Stimulated activated CD4-positive, alpha-beta T cell treated with anti-CD3 and anti-CD28 coated beads, Interleukin-4, amount 100 ng/mL, for 4 hours (primary cell): ENCODE results near the gene ERC1.
"Not testable (repeated sequence)": the region's sequence is repeated elsewhere in the genome, so short reads cannot be mapped to it uniquely, and the experiment has no call there.

Experiments used
- DNase-seq, 2 experiments: peaks; one replicate each; pipeline ENCODE4 v3.0.0-alpha.2; 2020

The ERC1 gene

DNA sequence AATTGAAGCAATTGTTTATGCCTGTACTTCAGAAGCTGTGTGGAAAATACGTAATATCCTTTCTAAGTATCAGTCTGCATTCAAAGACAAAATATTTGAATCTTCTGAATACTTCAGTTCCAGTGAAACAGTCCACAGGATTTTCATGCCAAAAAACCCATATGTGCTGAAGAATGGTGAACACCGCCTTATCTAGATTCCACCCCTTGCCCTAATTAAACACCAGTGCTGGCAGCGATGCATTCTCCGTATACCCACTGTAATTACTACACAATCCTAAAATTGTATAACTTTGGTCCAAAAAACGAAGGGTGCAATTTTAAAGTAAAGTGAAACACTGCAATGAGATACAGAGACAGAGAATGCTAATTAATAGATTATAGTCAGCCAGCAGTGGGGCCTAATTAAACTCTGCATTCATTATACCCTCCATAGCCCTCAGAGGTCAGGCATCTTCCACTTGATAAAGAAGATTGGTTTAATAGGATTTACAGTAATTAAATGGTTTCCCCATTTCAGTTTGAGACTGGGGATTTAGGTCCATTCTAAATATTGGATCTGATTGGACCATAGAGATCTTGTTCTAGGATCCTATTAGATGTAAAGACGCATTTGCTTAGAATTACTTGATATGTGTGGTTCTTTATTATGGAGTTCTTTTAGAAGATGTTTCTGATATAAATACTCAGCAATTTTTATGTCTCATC lies 43.9 kb downstream of the ERC1 start:
- no peak for DNase-seq

DNA sequence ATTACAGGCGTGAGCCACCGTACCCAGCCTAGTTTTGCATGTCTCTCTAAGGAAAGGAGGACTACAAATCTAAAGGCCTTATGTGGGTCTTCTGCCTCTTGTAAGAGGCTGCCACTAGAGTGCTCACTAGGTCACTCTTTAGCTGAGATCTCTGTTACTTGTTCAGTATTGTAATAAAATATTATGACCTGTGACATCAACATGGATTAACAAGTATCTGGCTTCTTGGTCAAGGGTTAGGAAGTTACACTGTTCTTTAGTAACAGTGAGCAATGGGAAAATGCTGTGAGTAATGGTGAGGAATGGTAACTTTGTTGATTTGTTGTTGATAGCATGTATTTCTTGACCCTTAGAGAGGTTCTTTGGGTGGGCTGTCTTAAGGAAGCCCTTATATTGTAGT lies 50.5 kb downstream of the ERC1 start:
- no peak for DNase-seq

- no peak for DNase-seq
These were observed 53.2 kb downstream of the ERC1 start for GRCh38 chr12:1044199-1044598.

GRCh38 chr12:1044696-1045095 lies 53.7 kb downstream of the ERC1 start:
- DNase-seq: no peak

DNA sequence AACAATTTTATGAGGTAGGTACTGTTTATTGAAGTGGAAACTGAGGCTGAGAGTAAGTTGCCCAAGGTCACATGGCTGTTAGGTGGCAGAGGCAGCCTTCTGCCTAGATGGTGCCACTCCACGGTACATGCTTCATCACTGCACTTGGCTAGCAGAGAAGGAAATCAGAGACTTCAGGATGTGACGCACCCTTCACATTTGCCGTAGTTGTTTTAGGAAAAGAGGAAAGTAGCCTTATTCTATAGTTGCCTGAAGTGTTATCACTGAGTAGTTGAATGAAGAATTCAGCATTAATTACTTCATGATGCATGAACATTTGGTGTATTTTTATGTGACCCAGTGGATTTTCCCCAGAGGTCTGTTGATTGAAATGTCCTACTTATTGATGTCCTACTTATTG lies 55.7 kb downstream of the ERC1 start:
- no peak for DNase-seq

DNA sequence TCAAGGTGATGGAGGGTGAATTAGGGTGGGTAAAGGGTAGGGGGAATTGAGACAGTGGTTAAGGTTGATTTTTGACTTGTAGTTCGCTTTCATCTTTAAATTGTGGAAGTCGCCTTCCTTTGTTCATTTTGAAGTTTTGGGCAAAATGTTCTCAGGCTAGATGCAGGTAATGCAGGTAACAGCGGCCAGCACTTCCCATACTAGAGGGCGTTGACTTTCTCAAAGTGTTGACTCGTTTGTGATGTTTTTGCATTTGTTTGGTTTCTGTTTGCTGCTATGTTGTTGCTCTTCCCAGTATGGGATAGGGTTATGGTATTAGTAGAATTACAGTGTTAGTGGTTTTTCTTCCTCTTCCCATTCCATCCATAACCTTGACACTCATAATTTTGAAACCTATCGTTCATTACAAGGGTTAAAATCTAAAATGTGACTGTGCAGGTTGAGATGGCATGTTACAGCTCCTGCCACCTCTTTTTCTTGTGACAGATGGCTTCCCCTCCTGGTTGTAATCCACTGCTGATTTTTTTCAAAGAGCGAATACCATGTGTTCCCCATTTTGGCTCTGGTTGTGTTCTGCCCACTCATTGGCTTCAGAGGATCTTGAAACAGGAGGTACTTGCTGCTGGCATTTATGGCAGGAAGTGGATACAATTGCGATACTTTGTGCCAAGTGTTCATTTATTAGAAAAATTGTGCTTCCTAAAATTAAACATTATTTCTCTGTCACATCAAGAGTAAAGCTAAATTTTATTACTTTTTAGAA lies 57.1 kb downstream of the ERC1 start:
- no peak for DNase-seq

DNA sequence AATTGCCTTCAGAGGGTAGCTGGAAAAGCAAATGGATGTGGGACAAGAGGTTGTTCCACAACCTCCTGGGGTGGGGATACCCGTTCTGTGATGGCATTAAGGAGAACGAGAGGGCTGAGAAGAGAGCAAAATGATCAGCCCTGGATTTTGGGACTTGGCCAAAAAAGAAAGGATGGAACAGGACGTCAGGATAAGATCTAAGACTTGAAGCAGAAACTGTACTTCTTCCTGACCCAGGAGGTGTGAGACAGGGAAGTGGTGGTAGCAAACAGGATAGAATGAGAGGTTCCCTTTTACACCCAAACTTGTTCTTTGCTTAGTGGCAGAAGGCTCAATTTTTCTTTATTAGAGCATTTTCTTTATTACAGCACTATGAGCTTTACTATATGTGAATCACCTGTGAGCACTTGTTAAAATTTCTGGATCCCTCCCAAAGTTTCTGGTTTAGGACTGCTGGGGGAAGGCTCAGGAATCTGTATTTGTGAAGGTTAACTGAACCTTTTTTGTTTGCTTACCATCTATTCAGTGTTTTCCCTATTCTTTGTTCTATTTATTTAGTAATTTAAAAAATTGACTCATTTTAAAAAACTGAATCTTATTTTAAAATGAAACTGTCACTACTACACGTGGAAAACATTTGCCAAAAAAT lies 59.2 kb downstream of the ERC1 start:
- no peak for DNase-seq

GRCh38 chr12:1051672-1052071 lies 60.6 kb downstream of the ERC1 start:
- DNase-seq: not testable (repeated sequence)

- DNase-seq: no peak
These were observed 62.7 kb downstream of the ERC1 start for GRCh38 chr12:1053690-1054089.

DNA sequence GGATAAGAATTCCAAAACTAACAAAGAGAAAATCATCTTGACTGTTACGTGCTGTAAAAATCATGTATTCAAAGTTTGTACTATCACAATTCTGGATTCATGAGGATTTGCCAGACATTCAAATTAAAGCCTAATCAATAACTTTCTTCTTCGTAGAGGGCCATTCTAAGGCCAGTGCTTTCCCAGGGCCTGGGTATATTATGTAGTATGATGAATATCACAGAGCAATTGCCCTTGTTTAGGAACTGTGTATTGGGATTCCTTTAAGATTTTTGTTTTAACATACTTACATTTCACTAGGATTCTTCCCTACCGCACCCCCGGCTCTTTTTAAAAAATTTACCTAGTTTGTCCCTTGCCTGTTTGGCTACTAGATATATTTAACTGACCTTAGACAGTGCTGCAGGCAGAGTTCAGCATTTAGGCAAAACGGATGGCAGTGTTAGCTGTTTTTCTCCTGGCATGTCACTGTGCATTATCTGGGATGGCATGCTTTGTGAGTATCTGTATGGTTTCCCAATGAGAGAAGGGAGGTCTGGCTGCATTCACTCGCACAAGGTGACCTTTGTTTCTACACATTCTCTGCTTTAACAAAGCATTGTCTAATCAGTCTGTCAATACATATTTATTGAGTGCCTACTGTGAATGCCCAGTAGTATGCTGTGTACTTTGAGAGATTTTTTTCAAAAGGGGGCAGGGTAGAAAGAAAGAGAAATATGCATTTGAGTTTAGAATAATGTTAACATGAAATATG lies 63.3 kb downstream of the ERC1 start:
- no peak for DNase-seq

- no peak for DNase-seq
These were observed 65.4 kb downstream of the ERC1 start for GRCh38 chr12:1056390-1056789.

DNA sequence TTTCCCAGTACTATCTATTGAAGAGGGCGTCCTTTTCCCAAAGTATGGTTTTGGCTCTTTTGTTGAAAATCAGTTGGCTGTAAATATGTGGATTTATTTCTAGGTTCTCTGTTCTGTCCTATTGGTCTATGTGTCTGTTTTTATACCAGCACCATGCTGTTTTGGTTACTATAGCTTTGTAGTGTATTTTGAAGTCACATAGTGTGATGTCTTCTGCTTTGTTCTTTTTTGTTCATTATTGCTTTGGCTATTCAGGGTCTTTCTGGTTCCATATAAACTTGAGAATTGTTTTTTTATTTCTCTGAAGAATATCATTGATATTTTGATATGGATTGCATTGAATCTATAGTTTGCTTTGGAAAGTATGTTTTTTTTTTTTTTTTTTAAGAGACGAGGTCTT lies 67.4 kb downstream of the ERC1 start:
- DNase-seq: no peak

DNA sequence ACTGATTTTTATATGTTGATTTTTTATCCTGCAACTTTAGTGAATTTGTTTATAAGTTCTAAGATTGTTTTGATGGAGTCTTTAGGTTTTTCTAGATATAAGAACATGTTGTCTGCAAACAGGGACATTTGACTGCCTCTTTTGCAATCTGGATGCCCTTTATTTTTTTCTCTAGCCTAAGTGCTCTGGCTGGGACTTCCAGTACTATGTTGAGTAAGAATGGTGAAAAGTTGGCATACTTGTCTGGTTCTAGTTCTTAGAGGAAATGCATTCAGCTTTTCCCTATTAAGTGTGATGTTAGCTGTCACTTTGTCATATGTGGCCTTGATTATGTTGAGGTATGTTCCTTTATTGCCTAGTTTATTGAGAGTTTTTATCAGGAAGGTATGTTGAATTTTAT lies 68.1 kb downstream of the ERC1 start:
- DNase-seq: no peak

- DNase-seq: no peak
These were observed 72.8 kb downstream of the ERC1 start for GRCh38 chr12:1063852-1064251.

- DNase-seq: no peak
These were observed 73.3 kb downstream of the ERC1 start for GRCh38 chr12:1064317-1064716.

DNA sequence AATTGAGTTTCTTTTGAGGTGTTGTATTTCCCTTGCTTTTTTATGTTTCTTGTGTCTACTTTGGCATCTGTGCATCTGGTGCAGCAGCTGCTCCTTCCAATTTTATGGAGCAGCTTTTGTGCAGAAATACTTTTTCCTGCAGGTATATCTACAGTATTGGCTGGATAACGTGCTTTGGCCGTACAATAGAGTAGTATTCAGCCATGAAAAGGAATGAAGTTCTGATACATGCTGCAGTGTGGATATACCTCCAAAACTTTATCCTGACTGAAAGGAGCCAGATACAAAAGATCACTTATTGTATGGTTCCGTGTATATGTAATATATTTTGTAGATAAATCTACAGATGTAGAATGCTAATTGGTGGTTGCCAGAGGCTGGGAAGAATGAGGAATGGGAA lies 74.6 kb downstream of the ERC1 start:
- no peak for DNase-seq

- no peak for DNase-seq
These were observed 78.8 kb downstream of the ERC1 start for GRCh38 chr12:1069846-1070245.

GRCh38 chr12:1071182-1071581 lies 80.2 kb downstream of the ERC1 start:
- no peak for DNase-seq

DNA sequence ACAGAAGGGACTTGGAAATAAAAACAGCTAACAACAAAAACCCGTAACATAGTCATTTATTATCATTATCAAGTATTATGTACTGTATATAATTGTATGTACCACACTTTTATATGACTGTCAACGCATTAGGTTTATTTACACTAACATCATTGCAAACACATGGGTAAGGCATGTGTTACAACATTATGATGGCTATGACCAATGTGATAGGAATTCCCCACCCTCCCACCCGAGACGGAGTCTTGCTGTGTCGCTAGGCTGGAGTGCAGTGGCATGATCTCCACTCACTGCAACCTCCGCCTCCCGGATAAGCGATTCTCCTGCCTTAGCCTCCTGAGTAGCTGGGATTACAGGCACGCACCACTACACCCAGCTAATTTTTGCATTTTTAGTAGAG lies 82.6 kb downstream of the ERC1 start:
- no peak for DNase-seq

DNA sequence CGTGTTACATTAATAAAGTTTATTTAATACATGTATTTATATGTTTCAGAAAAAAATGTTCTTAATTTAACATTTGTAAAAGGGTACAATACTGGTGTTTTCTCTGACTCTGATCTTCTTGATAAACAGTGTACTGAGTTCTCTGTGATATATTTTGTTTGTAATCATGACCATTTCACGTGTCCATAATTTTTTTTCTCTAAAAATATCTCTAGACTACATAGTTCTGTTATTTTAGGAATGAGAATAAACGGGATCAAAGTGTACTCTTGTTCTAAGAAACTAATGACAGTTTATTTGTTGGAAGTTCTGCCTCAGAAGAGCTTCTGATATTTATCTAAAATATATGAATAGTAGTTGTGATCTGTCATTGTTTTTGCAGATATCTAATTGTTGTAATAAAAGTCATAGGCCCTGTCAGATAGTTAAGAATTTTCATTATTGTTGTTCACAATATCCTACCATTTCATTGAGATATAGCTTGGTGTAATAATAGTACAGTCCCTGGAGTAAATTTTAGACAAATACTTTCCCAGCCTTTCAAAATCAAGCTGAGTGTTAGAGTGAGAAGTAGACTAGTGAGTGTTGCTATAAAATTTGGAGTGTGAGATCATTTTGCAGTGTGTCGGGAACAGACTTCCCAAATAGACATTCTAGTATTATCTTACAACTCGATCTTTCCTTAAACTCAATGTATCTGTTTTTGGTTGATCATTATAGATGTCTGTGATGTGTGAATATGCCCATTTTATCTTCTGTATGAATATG lies 86.2 kb downstream of the ERC1 start:
- DNase-seq: no peak

DNA sequence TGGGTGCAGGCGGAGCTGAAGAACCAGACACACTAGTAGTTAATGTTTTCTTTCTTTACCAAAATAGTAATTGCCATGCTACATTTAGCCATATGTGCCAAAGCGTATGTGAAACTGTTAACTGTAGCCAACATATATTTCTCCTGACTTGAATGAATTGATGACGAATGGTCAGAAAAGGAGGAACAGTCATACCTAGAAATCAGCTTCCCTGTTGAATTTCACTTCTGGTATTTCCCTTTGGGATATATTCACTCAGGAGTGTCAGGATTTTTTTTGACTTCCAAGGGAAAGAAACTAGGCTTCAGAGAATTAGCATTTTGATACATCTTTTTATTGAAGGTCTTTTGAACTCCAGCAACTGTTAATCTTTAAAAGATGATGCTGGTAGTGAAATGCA lies 87.0 kb downstream of the ERC1 start:
- DNase-seq: no peak

GRCh38 chr12:1080520-1081223 lies 89.6 kb downstream of the ERC1 start:
- DNase-seq: no peak
